GM12878 (cell line): ENCODE measurements around the gene TPM4. TPM values are rescaled to one million over a fixed set of nuclear protein-coding genes. Genes with fewer than 3 reads are reported as not detected.

ENCODE experiments used
- CBX5 ChIP-seq: sonication (generic); IDR thresholded peaks from 2 replicates; pipeline ENCODE4 v1.6.1; 2016; ENCODE audit warnings: low read depth, moderate library complexity, mild to moderate bottlenecking, inconsistent platforms
- CHD1 ChIP-seq: IDR thresholded peaks from 2 replicates; pipeline ENCODE4 v1.6.1; 2012; ENCODE audit warnings: low read depth, low read length, improper control_type of control experiment
- EP300 ChIP-seq, 2 experiments: fragments of 150-350 bp in 1 of 2; IDR thresholded peaks; 2 replicates each; pipeline ENCODE4 v1.6.1; 2011 to 2012; ENCODE audit warnings: low read depth in 2 of 2, low read length in 2 of 2, borderline replicate concordance in 1 of 2, improper control_type of control experiment in 1 of 2, inconsistent platforms in 1 of 2; ENCODE audit not compliant: control insufficient read depth in 1 of 2
- JUND ChIP-seq: IDR thresholded peaks from 2 replicates; pipeline ENCODE4 v1.6.1; 2012; ENCODE audit warnings: low read depth, mild to moderate bottlenecking, low read length, improper control_type of control experiment, moderate library complexity
- MEF2B ChIP-seq: fragments of 450-650 bp; IDR thresholded peaks from 2 replicates; pipeline ENCODE4 v1.6.1; 2018; ENCODE audit warnings: mild to moderate bottlenecking, moderate library complexity; ENCODE audit not compliant: partially characterized antibody, poor library complexity, severe bottlenecking
- MYB ChIP-seq: fragments of 150-350 bp; IDR thresholded peaks from 2 replicates; pipeline ENCODE4 v1.6.1; 2014; ENCODE audit warnings: mild to moderate bottlenecking, low read depth, low read length, borderline replicate concordance
- NBN ChIP-seq: fragments of 450-650 bp; IDR thresholded peaks from 2 replicates; pipeline ENCODE4 v1.6.1; 2016
- NFXL1 ChIP-seq: fragments of 450-650 bp; IDR thresholded peaks from 2 replicates; pipeline ENCODE4 v1.6.1; 2017; ENCODE audit warnings: antibody characterized with exemption, mild to moderate bottlenecking, borderline replicate concordance
- POLR2AphosphoS5 ChIP-seq: IDR thresholded peaks from 2 replicates; pipeline ENCODE4 v1.6.1; 2011; ENCODE audit warnings: mild to moderate bottlenecking, low read length, inconsistent platforms
- RAD51 ChIP-seq: fragments of 450-650 bp; IDR thresholded peaks from 2 replicates; pipeline ENCODE4 v1.6.1; 2016; ENCODE audit warnings: moderate library complexity, mild to moderate bottlenecking, inconsistent platforms
- SP1 ChIP-seq: IDR thresholded peaks from one replicate; pipeline ENCODE4 v1.6.1; 2011; ENCODE audit warnings: low read depth, low read length
- SPI1 ChIP-seq: IDR thresholded peaks from 2 replicates; pipeline ENCODE4 v1.6.1; 2011; ENCODE audit warnings: low read depth, mild to moderate bottlenecking, low read length, moderate library complexity, borderline replicate concordance; ENCODE audit not compliant: insufficient read depth
- STAT3 ChIP-seq: IDR thresholded peaks from 2 replicates; pipeline ENCODE4 v1.6.1; 2011; ENCODE audit warnings: low read depth, low read length, improper control_type of control experiment
- TAF1 ChIP-seq: IDR thresholded peaks from 2 replicates; pipeline ENCODE4 v1.6.1; 2011; ENCODE audit warnings: mild to moderate bottlenecking, low read depth, low read length, borderline replicate concordance
- TBL1XR1 ChIP-seq: IDR thresholded peaks from 2 replicates; pipeline ENCODE4 v1.6.1; 2012; ENCODE audit warnings: low read depth, low read length, improper control_type of control experiment
- TCF12 ChIP-seq: IDR thresholded peaks from 2 replicates; pipeline ENCODE4 v1.6.1; 2011; ENCODE audit warnings: low read depth, mild to moderate bottlenecking, low read length
- YY1 ChIP-seq: IDR thresholded peaks from 2 replicates; pipeline ENCODE4 v1.6.1; 2011; ENCODE audit warnings: low read depth, mild to moderate bottlenecking, low read length
- ZNF217 ChIP-seq: fragments of 450-650 bp; IDR thresholded peaks from 2 replicates; pipeline ENCODE4 v1.6.1; 2017; ENCODE audit warnings: antibody characterized with exemption, mild to moderate bottlenecking
- ZNF24 ChIP-seq: fragments of 450-650 bp; IDR thresholded peaks from 2 replicates; pipeline ENCODE4 v1.6.1; 2017; ENCODE audit warnings: antibody characterized with exemption, mild to moderate bottlenecking
- polyA plus RNA-seq, 11 experiments: library from polyadenylated mRNA; depleted of rRNA in 4 of 11; unstranded in 6 of 11; stranded (reverse) in 5 of 11; fragments of >200 nt; fragmentation: Nextera tagmentation in 4 of 11; fragmentation: Illumina TruSeq in 1 of 11; extraction: Ambion mirVana in 4 of 11; extraction: Trizol in 1 of 11; gene quantifications; 1 replicate in 1 of 11; 2 replicates in 10 of 11; pipeline versions ENCODE4 v1.2.1 to v1.2.3, GENCODE V29; 2011 to 2016; ENCODE audit warnings: inconsistent platforms in 2 of 11, missing spikeins in 2 of 11, low read depth in 1 of 11
- total RNA-seq, 4 experiments: library from RNA; depleted of rRNA in 3 of 4; stranded (reverse); fragments of >200 nt in 3 of 4; fragmentation: Illumina TruSeq in 1 of 4; extraction: Trizol in 1 of 4; gene quantifications; 2 replicates each; pipeline versions ENCODE4 v1.2.1 to v1.2.3, GENCODE V29; 2013 to 2021
- TF ChIP-seq, protein P1 (sequence below): IDR thresholded peaks from 2 replicates; pipeline ENCODE4 v1.6.1; 2011; ENCODE audit warnings: borderline replicate concordance, low read depth, mild to moderate bottlenecking, moderate library complexity, low read length; ENCODE audit not compliant: insufficient read depth, poor library complexity, severe bottlenecking
- TF ChIP-seq, protein P2 (sequence below): fragments of 450-650 bp; formaldehyde crosslinking; IDR thresholded peaks from 2 replicates; pipeline ENCODE4 v1.4.0; 2020; ENCODE audit warnings: mild to moderate bottlenecking, moderate library complexity
- TF ChIP-seq, protein P3 (sequence below): IDR thresholded peaks from 2 replicates; pipeline ENCODE4 v1.6.1; 2011; ENCODE audit warnings: low read depth, mild to moderate bottlenecking, low read length, moderate library complexity, borderline replicate concordance; ENCODE audit errors: extremely low read depth

TPM4 gene
- total and polyA plus RNA-seq, 10 of the 15 experiments (the other 5 are each of a cell fraction or from before 2014, with no cell fraction given) = 183 to 620 (median 407) TPM

GRCh38 chr19:16143399-16144215, 67.3 kb downstream of the TPM4 start, which contains the start of gene HSH2D (continued):
- TF ChIP-seq YY1 (no peak), SPI1 (peak; percentile 98), ZNF24 (no peak), NFXL1 (no peak), TAF1 (peak; percentile 87), TCF12 (peak; percentile 99), ZNF217 (no peak), RAD51 (no peak), STAT3 (no peak), SP1 (peak; percentile 42), TBL1XR1 (no peak), CHD1 (no peak; the same call in 1 of the 2 replicates), JUND (no peak), MEF2B (peak; percentile 20), NBN (peak; percentile 80), MYB (no peak), CBX5 (no peak), EP300 (IDR thresholded peaks at IDR 0.05; ENCODE audit: borderline replicate concordance in 1 of 2, control insufficient read depth in 1 of 2, low read depth in 2 of 2, low read length in 2 of 2) (peak in 1 of 2 experiments; percentile 81; a peak in 1 of 4 replicates), POLR2AphosphoS5 (peak; percentile 93)
- TF ChIP-seq, protein P1, sequence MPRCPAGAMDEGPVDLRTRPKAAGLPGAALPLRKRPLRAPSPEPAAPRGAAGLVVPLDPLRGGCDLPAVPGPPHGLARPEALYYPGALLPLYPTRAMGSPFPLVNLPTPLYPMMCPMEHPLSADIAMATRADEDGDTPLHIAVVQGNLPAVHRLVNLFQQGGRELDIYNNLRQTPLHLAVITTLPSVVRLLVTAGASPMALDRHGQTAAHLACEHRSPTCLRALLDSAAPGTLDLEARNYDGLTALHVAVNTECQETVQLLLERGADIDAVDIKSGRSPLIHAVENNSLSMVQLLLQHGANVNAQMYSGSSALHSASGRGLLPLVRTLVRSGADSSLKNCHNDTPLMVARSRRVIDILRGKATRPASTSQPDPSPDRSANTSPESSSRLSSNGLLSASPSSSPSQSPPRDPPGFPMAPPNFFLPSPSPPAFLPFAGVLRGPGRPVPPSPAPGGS = no peak
- TF ChIP-seq, protein P2, sequence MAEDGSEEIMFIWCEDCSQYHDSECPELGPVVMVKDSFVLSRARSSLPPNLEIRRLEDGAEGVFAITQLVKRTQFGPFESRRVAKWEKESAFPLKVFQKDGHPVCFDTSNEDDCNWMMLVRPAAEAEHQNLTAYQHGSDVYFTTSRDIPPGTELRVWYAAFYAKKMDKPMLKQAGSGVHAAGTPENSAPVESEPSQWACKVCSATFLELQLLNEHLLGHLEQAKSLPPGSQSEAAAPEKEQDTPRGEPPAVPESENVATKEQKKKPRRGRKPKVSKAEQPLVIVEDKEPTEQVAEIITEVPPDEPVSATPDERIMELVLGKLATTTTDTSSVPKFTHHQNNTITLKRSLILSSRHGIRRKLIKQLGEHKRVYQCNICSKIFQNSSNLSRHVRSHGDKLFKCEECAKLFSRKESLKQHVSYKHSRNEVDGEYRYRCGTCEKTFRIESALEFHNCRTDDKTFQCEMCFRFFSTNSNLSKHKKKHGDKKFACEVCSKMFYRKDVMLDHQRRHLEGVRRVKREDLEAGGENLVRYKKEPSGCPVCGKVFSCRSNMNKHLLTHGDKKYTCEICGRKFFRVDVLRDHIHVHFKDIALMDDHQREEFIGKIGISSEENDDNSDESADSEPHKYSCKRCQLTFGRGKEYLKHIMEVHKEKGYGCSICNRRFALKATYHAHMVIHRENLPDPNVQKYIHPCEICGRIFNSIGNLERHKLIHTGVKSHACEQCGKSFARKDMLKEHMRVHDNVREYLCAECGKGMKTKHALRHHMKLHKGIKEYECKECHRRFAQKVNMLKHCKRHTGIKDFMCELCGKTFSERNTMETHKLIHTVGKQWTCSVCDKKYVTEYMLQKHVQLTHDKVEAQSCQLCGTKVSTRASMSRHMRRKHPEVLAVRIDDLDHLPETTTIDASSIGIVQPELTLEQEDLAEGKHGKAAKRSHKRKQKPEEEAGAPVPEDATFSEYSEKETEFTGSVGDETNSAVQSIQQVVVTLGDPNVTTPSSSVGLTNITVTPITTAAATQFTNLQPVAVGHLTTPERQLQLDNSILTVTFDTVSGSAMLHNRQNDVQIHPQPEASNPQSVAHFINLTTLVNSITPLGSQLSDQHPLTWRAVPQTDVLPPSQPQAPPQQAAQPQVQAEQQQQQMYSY (CRISPR knock-in tag) = no peak
- TF ChIP-seq, protein P3, sequence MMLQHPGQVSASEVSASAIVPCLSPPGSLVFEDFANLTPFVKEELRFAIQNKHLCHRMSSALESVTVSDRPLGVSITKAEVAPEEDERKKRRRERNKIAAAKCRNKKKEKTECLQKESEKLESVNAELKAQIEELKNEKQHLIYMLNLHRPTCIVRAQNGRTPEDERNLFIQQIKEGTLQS = no peak
